OCI-M2 (cell line): ENCODE results near the gene UMAD1.
"Not testable (repeated sequence)": the region's sequence is repeated elsewhere in the genome, so short reads cannot be mapped to it uniquely, and the experiment has no call there.

Experiments used
- DNase-seq: peaks from one replicate; lab custom pipeline; 2025; ENCODE audit not compliant: unreplicated experiment; lab: John Stamatoyannopoulos, UW

UMAD1 gene

GRCh38 chr7:7793921-7794320 lies 153.4 kb downstream of the UMAD1 start:
- no peak for DNase-seq

DNA sequence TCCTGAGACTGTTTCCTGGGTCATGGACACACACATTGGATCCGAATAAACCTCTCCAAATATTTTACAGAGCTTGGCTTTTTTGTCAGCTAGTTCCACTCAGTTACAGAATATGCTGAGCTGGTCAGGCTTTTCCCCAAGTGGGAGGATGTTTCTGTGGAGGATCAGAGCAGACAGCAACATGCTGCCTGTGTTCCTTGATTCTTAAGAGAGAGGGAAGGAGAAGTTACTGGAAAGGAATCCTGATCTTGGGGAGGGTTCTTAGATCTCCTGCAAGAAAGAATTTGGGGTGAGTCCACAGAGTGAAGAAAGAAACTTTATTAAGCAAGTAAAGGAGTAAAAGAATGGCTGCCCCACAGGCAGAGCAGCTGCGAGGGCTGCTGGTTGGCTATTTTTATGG lies 154.7 kb downstream of the UMAD1 start:
- no peak for DNase-seq

GRCh38 chr7:7795630-7796121 lies 155.1 kb downstream of the UMAD1 start:
- DNase-seq, result no peak

GRCh38 chr7:7798510-7798909 lies 158.0 kb downstream of the UMAD1 start:
- DNase-seq, result no peak

DNA sequence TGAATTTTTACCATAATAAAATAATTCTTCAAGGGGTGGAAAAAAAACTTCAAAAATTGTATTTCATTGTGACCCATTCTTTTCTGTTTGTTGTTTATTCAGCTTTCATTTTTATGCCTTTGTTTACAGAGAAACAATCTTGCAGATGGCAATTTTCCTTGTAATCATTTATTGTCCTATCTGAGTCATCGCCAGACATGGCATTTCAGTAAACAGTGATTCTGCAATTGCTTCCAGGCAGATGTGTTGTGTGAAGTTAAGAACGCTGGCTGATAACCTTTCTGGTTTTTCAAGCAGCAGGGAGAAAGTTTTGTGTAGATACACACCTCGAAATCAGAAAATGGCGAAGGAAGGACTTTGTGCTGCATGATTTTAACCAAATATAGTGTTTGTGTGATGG lies 158.6 kb downstream of the UMAD1 start:
- DNase-seq, result no peak

DNA sequence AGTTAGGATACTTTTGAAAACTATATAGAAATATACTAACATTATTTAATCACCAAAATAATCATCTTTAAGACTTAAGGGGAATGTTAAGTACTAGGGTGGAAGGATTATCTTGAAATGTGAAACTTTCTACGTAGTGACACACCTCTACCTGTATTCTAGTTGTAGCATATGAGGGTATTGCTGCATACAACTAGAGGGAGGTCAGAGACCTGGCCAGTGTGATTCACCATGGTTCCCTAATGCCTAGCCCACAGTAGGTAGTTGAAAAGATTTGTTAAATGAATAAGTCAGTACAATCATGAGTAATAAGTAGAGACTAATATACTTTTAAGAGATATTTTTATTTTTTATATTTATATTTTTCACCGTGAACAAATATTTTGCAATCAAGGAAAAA lies 162.0 kb downstream of the UMAD1 start:
- no peak for DNase-seq

GRCh38 chr7:7803715-7804178 lies 163.2 kb downstream of the UMAD1 start:
- no peak for DNase-seq

GRCh38 chr7:7804822-7805221 lies 164.3 kb downstream of the UMAD1 start:
- DNase-seq, result not testable (repeated sequence)

- DNase-seq, result no peak
These were observed 165.1 kb downstream of the UMAD1 start for GRCh38 chr7:7805511-7806153.

DNA sequence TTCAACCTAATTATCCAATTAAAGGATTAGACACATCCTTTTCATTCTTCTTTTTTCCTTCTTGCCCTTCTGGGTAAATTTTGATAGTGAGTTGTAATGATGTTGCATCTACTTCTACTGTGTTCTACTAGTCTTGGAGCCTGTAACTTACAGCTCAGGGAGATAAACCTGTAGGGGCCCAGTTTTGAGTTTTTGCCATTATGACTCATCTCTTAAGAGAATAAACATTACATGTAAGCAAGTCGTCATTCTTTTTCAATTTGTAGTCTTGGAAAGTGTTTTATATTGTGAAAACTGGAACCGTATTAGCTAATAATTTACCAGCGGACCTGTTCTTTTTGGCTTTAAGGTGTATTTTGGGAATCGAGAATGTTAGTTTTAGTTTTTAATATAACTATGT lies 167.6 kb downstream of the UMAD1 start:
- no peak for DNase-seq

DNA sequence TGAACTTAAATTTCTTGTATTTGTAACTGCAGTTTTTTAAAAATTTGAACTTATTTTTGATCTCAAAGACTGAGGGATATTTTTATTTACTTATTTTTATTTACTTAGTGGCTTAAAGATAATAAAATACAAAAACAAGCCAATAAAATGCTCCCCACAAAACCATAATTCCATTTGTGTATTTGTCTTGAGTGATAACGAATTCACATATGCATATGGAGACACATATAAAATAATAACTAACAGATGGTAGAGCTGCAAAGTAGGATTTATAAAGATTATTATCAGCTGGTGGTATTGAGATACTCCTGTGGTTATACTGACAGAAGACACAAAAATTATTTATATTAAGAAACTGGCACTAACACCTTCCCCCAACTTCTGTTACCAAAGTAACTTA lies 168.1 kb downstream of the UMAD1 start:
- no peak for DNase-seq

- no peak for DNase-seq
These were observed 169.8 kb downstream of the UMAD1 start for GRCh38 chr7:7810380-7810779.

DNA sequence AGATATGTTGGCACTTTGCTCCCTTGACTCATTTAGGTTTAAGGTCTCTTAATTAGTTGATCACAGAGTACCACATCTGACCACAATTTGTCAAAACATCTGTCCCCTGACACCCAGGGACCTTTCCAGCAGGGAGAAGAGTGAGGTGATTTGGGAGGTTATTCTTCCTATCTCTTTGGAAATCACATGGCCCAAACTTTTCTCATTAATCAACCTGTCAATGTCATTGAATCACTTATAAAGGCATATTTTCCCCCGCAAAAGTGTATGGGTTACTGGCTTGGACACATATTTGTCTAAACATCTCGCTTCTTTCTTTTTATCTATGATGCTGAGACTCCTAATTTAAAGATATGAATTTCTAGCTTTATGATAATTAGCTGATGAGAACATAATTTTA lies 170.3 kb downstream of the UMAD1 start:
- no peak for DNase-seq

GRCh38 chr7:7812112-7812511 lies 171.6 kb downstream of the UMAD1 start:
- no peak for DNase-seq

DNA sequence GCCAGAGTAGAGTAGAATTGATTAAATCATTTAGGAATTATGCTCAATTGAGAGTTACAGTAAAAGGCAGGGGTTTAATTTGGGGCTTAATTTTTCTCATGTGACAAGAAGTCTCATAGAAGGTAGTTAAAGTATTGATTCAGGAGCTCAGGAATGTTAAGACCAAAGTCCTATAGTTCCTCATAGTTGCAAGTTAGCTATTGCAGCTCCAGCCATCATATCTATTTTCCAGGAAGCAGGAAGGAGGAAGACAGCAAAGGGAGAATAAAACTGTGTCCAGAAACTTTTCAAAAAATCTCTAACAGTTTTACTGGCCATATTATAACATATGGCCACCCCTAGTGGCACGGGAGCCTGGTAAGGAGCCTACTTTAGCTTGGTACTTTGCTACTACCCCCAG lies 174.8 kb downstream of the UMAD1 start:
- DNase-seq, result no peak

DNA sequence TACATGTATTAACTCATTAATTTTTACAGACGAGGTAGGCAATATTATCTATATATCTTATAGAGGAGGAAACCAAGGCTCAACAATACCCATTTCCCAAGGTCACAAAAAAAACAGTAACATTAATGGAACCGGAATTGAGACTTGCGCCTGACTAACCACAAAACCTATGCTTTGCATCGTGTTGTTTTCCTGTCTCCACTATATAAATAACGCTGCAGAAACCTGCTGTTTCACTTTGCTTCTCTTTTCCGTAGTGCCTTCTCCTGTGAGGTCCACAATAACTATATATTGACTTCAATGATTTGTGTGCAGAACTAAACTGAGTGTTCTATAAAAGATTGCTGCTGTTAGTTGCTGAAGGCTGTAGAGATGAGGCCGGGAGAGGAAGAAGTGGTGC lies 175.5 kb downstream of the UMAD1 start:
- no peak for DNase-seq

DNA sequence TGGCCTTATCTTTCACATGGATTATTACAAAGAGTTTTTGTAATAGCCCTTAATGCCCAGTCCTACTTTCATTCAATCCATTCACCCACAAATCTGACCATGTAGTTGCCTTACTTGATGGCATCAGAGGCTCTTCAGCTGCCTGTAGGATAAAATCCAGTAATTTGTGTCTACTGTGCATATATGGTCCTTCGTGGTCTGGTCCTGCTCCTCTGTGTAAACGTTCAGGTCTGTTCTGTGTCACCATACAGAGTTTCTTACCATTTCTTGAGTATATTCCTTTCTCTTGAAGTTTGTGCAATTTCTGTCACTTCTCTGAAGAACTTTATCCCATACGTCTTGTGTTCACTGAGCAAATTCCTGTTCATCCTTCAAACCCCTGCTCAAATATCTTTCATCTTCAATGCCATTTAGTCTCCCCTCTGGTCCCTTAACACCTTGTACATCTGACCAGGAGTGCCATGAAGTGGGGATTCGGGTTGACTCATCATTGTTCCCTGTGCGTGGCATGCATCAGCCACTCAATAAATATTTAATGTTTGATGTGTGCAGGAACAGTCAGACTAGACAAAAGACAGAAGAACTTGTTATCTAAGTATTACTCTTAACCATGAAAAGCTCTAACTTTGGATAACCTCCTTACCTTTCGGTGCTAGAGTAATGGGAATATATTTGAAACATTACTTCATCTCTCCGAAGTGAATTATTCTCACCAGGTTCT lies 176.4 kb downstream of the UMAD1 start:
- DNase-seq, result no peak

- DNase-seq, result no peak
These were observed 177.2 kb downstream of the UMAD1 start for GRCh38 chr7:7817748-7818147.

GRCh38 chr7:7818179-7818578 lies 177.6 kb downstream of the UMAD1 start:
- not testable (repeated sequence) for DNase-seq

DNA sequence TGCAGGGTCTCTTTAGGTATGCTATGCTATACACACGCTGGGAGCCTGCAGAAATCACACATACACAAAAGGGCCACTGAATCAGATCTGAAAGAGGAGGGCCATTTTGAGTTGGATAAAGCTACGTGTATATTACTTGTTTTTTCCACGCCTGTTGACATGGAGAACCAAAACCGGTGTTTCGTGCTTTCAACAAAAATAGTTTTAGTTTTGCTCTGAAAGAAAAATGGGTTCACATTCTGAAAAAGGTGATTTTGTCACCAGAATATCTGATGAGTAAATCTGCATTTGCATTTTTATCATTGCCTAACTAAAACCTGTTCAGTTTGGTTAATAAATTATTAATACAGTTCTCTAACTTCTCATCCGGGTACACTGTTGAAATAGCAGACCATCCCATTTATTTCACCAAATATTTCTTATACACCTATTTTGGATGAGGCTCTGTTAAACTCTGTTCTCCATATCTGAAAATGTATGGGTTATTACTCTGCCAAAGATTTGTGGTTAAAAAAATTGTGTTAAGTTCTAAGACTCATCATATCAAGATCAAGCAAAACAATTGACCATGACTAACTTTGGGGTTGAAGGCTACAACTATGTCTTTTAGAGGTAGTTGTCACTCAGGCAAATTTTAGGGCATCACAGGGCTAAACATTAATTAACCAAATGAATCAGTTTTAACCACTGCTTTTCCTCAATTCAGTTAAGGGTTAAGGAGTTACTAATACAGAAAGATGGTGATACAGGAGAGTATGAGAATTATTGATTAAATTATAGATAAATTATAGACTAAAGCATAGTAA lies 179.1 kb downstream of the UMAD1 start:
- DNase-seq, result no peak

DNA sequence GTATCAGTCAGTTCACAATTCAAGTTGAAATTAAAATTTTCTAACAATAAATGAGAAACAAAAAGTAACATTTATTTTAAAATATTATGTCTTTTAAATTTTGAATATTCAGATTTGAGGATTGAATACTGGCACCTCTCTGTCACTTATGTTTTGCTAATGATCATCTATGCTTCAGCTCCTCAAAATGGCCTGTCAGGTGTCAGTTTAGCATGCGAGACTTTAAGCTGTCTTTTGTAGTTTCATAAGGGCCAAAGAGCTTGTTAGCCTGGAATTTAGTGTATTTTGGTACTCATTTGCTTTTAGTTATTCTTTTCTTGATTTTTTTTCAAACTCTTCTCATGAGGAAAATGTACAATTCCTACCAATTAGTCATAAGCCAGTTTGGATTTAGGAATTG lies 179.9 kb downstream of the UMAD1 start:
- DNase-seq, result no peak

GRCh38 chr7:7820939-7821338 lies 180.4 kb downstream of the UMAD1 start:
- DNase-seq, result no peak
